HG03175 (cell line): ENCODE measurements around the gene SLC6A17.

Source experiments
- ATAC-seq: cut with Tn5 transposase; IDR thresholded peaks from one replicate; pipeline ENCODE4 v1.9.1; 2021; ENCODE audit warnings: mild to moderate bottlenecking, moderate library complexity; ENCODE audit not compliant: unreplicated experiment

Gene SLC6A17

GRCh38 chr1:110218137-110218536, 67.8 kb downstream of the SLC6A17 start:
- ATAC-seq = no peak

- no peak for ATAC-seq
Observed at GRCh38 chr1:110218739-110219138, 68.4 kb downstream of the SLC6A17 start.

GRCh38 chr1:110220324-110220723, 70.0 kb downstream of the SLC6A17 start:
- ATAC-seq = no peak

GRCh38 chr1:110221119-110221518, 70.8 kb downstream of the SLC6A17 start:
- ATAC-seq = no peak

- ATAC-seq = no peak
Observed at GRCh38 chr1:110223127-110223526, 72.8 kb downstream of the SLC6A17 start.

- ATAC-seq = no peak
Observed at GRCh38 chr1:110223581-110223980, 73.3 kb downstream of the SLC6A17 start.

- no peak for ATAC-seq
Observed at GRCh38 chr1:110224240-110224995, 74.1 kb downstream of the SLC6A17 start.

- ATAC-seq = no peak
Observed at GRCh38 chr1:110225212-110225611, 74.9 kb downstream of the SLC6A17 start.

- ATAC-seq = no peak
Observed at GRCh38 chr1:110225756-110226404, 75.6 kb downstream of the SLC6A17 start.

- ATAC-seq = no peak
Observed at GRCh38 chr1:110227774-110228173, 77.5 kb downstream of the SLC6A17 start.

- ATAC-seq = no peak
Observed at GRCh38 chr1:110228381-110228780, 78.1 kb downstream of the SLC6A17 start.

- ATAC-seq = no peak
Observed at GRCh38 chr1:110228869-110229268, 78.6 kb downstream of the SLC6A17 start.

- ATAC-seq = no peak
Observed at GRCh38 chr1:110229348-110230001, 79.2 kb downstream of the SLC6A17 start.

- no peak for ATAC-seq
Observed at GRCh38 chr1:110230381-110231199, 80.3 kb downstream of the SLC6A17 start.

- ATAC-seq = no peak
Observed at GRCh38 chr1:110233861-110234260, 83.6 kb downstream of the SLC6A17 start.

GRCh38 chr1:110234691-110235090, 84.4 kb downstream of the SLC6A17 start:
- no peak for ATAC-seq

- no peak for ATAC-seq
Observed at GRCh38 chr1:110235181-110235833, 85.0 kb downstream of the SLC6A17 start.

GRCh38 chr1:110235834-110236682, 85.8 kb downstream of the SLC6A17 start:
- no peak for ATAC-seq

GRCh38 chr1:110237386-110238152, 87.3 kb downstream of the SLC6A17 start:
- ATAC-seq = no peak
